Ishikawa (cell line): ENCODE results near the gene ZBTB16.

Experiments
- CEBPB ChIP-seq: IDR thresholded peaks from 2 replicates; pipeline ENCODE4 v1.6.1; 2012
- CREB1 ChIP-seq: IDR thresholded peaks from 2 replicates; pipeline ENCODE4 v1.6.1; 2012; ENCODE audit warnings: low read depth
- EGR1 ChIP-seq: IDR thresholded peaks from 2 replicates; pipeline ENCODE4 v1.6.1; 2012
- EP300 ChIP-seq: IDR thresholded peaks from 2 replicates; pipeline ENCODE4 v1.6.1; 2012; ENCODE audit warnings: borderline replicate concordance
- FOXM1 ChIP-seq: IDR thresholded peaks from 2 replicates; pipeline ENCODE4 v1.6.1; 2012; ENCODE audit warnings: low read depth, borderline replicate concordance
- NFIC ChIP-seq: IDR thresholded peaks from 2 replicates; pipeline ENCODE4 v1.6.1; 2012
- RAD21 ChIP-seq: IDR thresholded peaks from 2 replicates; pipeline ENCODE4 v1.6.1; 2012; ENCODE audit warnings: low read depth
- REST ChIP-seq: IDR thresholded peaks from 2 replicates; pipeline ENCODE4 v1.6.1; 2012; ENCODE audit warnings: low read depth, mild to moderate bottlenecking
- TAF1 ChIP-seq: IDR thresholded peaks from 2 replicates; pipeline ENCODE4 v1.6.1; 2012; ENCODE audit warnings: low read depth, mild to moderate bottlenecking
- TCF12 ChIP-seq: IDR thresholded peaks from 2 replicates; pipeline ENCODE4 v1.6.1; 2012; ENCODE audit warnings: low read depth
- TEAD4 ChIP-seq: IDR thresholded peaks from 2 replicates; pipeline ENCODE4 v1.6.1; 2012
- YY1 ChIP-seq: IDR thresholded peaks from 2 replicates; pipeline ENCODE4 v1.6.1; 2012; ENCODE audit warnings: low read depth
- ZBTB7A ChIP-seq: IDR thresholded peaks from 2 replicates; pipeline ENCODE4 v1.6.1; 2012; ENCODE audit warnings: low read depth
- TF ChIP-seq, protein P1 (sequence below): IDR thresholded peaks from 2 replicates; pipeline ENCODE4 v1.6.1; 2012
- TF ChIP-seq, protein P2 (sequence below): IDR thresholded peaks from 2 replicates; pipeline ENCODE4 v1.6.1; 2012

The ZBTB16 gene

DNA sequence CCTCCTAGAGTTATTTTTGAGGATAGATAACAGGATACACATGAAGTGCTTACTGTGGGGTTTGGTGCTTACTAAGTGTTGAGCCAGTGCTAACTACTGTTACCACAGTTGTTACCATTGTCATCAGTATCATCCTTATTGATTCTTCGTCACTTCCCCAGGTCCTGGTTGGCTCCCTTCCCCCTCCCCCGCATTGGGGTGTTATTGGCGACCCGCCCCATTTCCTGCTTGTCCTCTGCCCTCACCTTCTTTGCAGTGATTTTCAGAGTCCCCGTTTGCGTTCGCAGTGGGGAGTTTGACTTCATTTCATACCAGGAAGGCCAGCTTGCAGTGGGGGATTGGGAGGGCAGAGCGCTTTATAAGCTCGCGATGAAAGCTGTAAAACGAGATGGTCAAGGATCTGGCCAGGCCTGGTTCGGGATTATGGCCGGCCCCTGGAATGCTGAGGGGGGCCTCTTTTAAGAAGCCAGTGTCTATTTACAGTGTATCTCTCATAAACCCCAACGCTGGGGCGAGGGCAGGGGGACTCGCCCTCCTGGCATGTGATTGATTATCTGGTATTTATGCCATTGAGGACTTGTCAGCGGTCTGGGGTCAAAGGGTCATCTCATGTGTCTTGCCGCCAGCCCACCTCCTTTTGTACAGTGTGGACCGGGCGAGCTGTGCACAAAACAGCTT is 152.1 kb downstream of the ZBTB16 start:
- TF ChIP-seq FOXM1: no peak
- TF ChIP-seq TCF12: no peak
- TF ChIP-seq, protein P1, sequence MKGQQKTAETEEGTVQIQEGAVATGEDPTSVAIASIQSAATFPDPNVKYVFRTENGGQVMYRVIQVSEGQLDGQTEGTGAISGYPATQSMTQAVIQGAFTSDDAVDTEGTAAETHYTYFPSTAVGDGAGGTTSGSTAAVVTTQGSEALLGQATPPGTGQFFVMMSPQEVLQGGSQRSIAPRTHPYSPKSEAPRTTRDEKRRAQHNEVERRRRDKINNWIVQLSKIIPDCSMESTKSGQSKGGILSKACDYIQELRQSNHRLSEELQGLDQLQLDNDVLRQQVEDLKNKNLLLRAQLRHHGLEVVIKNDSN: no peak
- no peak for TF ChIP-seq ZBTB7A
- no peak for TF ChIP-seq NFIC

DNA sequence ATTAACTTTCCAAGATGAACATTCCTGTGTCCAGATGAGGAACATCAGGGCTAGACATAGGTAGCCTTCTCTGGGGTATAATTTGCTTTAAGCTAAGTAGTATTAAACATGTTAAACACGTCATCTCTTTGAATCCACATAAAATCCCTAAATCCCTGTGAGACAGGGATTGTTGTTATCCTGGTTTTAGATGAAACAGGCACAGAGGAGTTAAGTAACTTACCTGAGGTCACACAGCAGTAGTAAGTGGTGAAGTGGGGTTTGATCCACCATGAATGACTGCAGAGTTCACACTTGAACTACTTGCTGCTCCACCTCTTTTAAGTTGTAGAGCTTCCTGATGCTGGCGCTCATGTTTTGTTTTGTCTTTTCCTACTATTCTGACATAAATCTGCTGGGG is 154.1 kb downstream of the ZBTB16 start:
- TF ChIP-seq TEAD4 (no peak), RAD21 (no peak), YY1 (no peak), TAF1 (no peak), TCF12 (no peak), CREB1 (no peak), EGR1 (no peak), CEBPB (no peak), EP300 (no peak), FOXM1 (no peak), REST (no peak), NFIC (no peak), ZBTB7A (no peak)
- TF ChIP-seq, protein P1: no peak
- TF ChIP-seq, protein P2, sequence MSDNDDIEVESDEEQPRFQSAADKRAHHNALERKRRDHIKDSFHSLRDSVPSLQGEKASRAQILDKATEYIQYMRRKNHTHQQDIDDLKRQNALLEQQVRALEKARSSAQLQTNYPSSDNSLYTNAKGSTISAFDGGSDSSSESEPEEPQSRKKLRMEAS: no peak

GRCh38 chr11:114215428-114215827 is 155.9 kb downstream of the ZBTB16 start:
- TF ChIP-seq REST: no peak
- TF ChIP-seq, protein P1: no peak
- no peak for TF ChIP-seq RAD21
- no peak for TF ChIP-seq CREB1
- no peak for TF ChIP-seq EP300
- TF ChIP-seq TEAD4: no peak

DNA sequence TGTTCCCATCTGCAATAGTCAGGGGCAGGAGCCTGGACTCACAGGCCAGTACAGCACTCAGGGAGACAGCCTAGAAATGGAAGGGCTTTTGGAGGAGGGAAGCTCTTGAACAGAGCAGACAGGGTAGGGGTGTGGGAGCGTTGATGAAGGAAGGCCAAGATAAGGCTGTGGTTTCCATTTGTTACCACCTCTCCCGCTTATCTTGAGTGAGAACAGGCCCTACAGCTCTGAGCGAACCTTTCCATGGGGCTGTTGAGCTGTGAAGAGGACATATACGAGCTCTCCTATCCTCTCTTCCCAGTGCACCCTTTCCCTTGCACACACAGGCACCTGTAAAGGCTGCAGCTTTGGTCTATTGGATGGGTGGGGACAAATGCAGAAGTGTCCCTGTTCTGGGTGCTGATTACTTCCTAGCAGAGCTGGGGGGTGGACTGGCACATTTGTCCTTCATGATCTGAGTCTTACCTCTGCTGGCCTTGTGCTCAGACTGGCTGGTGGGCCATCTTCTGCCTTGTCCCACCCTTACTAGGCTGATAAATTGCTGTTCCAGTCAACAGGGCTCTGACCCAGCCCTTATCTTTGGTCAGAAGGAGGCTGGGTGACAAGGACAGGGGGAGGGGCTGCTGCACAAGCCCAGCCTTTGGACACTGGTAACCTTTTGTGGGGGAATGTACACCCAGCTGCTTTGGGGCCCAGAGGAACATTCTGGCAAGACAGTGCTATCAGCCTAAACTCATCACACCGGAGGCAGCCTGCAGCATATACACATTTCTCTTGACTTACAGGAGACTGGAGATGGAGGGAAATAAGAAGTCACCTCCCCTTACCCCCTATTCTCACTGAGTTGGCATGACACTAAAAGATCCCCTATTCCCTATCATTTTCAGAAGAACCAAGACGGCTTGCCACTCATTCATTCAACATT is 156.6 kb downstream of the ZBTB16 start:
- TF ChIP-seq TCF12: no peak
- TF ChIP-seq, protein P1: no peak
- no peak for TF ChIP-seq CREB1
- no peak for TF ChIP-seq CEBPB
- no peak for TF ChIP-seq EP300
- TF ChIP-seq YY1: no peak

GRCh38 chr11:114216796-114217180 is 157.3 kb downstream of the ZBTB16 start:
- no peak for TF ChIP-seq TCF12
- TF ChIP-seq EGR1: no peak
- no peak for TF ChIP-seq RAD21
- no peak for TF ChIP-seq CREB1
- no peak for TF ChIP-seq TEAD4
- no peak for TF ChIP-seq TAF1
- no peak for TF ChIP-seq NFIC
- TF ChIP-seq FOXM1: no peak
- no peak for TF ChIP-seq REST
- TF ChIP-seq ZBTB7A: no peak
- TF ChIP-seq EP300: no peak
- TF ChIP-seq, protein P2: no peak
- TF ChIP-seq CEBPB: no peak
- TF ChIP-seq, protein P1: no peak
- no peak for TF ChIP-seq YY1
